ENCODE results near the gene SERP2.

SERP2 gene

DNA sequence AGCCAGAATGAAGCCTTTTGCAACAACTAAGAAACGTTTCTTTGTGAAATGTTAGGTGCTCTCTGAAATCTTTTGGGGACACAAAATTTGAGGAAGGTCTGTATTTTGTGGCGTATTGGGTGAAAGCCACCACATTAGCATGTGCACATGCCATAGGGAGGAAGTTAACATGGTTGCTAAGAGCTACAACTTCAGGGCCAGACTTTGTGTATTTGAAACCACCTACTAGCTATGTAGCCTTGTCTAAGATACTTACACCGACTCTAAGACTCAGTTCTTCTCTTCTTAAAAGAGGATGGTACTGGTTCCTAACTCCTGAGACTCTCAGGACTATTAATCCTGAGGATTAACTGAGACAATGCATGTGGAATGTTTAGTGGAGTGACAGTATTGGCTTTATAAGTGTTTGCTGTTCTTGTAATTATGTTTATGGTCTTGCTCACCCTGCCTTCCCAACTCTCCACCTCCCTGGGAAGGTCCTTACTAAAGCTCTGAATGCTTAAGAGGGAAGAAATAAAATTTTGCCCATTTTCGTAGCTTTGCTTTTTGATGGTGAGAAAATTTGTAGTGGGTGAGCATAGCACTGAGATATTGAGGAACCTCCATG, 15.5 kb downstream of the SERP2 start:
- DNase-seq: no peak

DNA sequence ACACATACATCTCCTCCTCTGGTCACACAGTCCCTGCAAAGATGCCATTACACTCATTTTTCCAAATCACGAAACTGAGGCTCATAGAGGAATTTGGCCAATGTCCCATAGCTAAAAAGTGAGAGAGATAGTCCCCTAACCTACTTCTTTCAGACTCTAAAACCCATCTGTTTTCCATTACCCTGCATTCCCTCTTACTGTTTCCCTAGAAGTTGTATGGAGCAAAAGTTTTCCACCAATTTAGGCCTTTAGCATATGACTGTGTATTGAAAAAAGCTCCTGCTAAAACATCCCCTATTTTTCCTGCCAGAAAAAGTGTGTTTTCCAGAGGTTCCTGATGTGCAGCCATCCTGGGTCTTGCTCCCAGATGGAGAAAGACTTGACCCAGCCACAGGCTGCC, 16.3 kb downstream of the SERP2 start:
- no peak for DNase-seq

DNA sequence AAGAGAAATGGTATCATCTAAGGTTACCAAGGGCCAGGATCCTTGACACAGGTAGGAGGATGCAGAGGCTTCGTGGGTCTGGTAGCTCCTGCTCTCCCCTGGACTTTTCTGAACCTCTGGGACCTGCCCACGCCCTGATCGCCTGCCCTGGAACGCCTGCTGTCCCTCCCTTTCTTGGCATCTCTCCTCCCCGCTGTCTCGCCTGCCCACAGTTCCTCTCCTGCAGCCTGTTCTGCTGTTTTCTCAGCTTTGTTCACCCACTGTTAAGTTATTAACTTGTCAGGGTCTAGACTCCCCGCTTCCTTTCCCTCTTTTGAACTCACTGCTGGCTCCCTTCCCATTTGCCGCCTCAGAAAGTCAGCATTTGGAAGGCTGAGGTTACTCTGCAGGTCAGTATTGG, 19.8 kb downstream of the SERP2 start:
- no peak for DNase-seq

- no peak for DNase-seq
These were observed 21.0 kb downstream of the SERP2 start for GRCh38 chr13:44394658-44395057.

- no peak for DNase-seq
These were observed 22.5 kb downstream of the SERP2 start for GRCh38 chr13:44395976-44396694.

GRCh38 chr13:44396701-44397580, 23.3 kb downstream of the SERP2 start:
- no peak for DNase-seq

DNA sequence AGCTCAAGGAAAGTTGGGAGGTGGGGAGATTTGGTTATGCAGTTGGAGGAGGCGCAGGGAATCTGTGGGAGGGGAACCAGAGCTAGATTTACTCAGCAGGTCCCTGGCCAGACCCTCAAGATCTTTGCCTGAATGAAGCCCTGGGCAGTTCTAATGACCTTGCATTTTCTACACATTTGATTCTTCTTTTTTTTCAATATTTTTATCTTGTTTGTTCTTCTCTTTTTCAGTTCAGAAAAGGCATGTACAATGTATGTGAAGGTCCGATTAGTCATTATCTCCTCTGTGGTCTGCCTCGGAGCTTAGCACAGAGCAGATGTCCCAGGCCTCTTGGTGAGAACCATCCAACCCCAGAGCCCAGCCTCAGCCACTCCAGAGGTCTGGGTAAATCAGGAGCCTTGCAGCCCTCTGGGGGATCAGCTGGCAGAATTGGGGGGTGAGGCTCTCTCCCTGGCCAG, 24.2 kb downstream of the SERP2 start:
- no peak for DNase-seq

GRCh38 chr13:44398606-44399005, 25.0 kb downstream of the SERP2 start:
- no peak for DNase-seq

- no peak for DNase-seq
These were observed 25.4 kb downstream of the SERP2 start for GRCh38 chr13:44399074-44399473.

- DNase-seq: no peak
These were observed 27.1 kb downstream of the SERP2 start for GRCh38 chr13:44400736-44401135.

DNA sequence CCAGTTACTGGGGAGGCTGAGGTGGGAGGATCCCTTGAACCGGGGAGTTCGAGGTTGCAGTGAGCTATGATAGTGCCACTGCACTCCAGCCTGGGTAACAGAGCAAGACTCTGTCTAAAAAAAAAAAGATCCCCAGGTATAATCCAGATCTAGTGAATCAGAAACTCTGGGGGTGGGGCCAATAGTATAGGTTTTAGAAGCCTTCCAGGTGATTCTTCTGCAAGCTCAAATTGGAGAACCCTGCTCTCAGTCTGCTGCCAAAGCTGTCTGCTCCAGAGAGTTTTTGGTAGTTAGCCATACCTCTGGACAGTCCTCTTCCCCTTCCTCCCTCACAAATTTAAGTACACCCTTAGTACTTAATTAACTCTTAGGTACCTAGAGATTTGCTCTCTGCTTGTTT, 28.0 kb downstream of the SERP2 start:
- DNase-seq: no peak

DNA sequence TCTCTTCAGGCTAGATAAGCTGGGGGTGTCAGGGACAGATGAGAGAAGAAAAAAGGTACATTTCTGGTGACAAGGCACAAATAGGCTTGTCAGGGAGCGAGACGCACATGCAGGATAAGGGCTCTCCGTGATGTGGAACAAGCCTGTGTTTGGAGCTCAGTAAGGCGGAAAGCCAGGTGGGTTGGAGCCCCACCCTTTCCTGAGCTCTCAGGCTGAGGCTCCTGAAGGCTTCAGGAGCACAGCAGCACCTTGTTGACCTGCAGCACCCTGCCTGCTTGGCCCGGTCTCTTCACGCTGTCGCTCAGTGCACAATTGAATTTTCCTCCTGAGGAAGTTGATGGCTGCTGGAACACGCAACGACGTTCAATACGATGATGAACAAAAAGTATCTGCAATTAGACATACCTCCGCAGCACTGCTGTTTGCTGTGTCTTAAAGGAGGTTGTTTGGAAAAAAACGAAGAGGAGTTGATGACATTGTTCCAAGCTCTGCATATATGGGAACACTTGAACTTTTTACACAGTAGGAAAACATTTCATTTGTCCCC, 29.3 kb downstream of the SERP2 start:
- DNase-seq: peak; percentile 83

DNA sequence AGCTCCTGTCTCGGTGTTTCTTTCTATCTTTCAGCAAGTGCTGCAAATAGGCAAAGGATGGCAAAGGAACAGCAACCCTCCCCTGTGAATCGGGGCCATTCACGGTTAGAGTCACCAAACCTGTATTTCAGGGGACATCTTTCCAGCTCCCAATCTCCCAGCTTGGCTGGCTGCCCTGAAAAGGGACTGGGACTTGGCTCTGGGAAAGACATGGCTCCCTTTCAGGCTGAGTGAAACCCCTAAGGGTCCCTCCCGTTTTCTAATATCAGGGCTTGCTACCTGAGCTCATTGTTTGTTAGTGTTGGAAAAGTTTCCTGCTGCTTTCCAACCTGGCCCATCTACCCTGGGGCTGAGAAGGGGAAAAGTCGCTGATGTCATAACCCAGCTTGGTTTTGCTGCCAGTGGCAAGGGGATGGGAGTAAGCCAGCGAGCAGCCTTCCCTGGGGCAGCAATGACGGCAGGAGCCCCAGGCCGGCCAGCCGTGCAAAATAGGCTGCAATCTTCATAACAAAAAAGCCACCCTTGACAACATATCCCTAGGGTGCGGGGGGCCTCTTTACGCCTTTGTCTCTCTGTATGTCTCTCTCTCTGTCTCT, 29.9 kb downstream of the SERP2 start:
- DNase-seq: peak; percentile 83

DNA sequence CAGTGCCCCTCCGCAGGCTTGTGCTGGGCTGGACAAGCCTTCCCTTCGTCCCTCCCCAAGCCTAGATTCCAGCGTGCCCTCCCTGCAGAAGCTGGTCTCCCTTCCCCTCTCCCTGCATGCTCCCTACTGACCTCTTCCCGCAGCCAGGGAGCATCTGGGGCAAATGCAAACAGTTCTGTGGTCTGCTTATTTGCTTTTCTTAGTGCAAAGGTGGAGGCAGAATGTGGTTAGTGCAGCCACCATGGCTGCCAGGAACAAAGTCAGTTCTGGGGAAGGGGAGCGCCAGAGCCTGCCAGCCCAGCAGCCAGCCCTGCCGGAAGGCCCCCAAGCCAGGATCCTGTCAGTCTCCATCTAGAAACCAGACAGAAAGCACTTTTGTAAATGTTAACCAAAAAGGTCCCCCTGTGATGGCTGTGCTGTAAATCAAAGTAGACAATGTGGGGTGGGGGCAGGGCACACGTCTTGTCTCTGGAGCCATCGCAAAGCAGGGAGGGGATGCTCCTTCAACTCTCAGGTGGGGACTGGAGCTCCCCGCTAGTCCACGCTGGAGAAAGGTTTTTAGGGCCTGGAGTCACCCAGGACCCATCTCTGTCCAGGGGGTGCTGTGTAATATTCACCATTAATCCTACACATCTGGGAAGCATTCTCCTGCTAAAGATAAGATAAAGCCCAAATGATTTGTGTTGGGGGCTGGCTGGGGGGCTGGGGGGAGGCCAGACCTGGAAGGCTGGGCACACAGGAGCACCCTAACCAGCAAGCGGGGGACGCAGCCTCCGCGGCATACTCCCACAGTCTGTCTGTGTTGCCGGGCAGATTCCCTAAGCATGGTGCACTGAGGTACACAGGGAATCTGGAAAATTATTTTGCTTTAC, 30.9 kb downstream of the SERP2 start:
- DNase-seq: peak; percentile 85

GRCh38 chr13:44406617-44407016, 33.0 kb downstream of the SERP2 start:
- no peak for DNase-seq

GRCh38 chr13:44407379-44407778, 33.8 kb downstream of the SERP2 start:
- DNase-seq: no peak

GRCh38 chr13:44407891-44408290, 34.3 kb downstream of the SERP2 start:
- DNase-seq: no peak

GRCh38 chr13:44409595-44409994, 36.0 kb downstream of the SERP2 start:
- no peak for DNase-seq

GRCh38 chr13:44410328-44410859, 36.8 kb downstream of the SERP2 start:
- no peak for DNase-seq

DNA sequence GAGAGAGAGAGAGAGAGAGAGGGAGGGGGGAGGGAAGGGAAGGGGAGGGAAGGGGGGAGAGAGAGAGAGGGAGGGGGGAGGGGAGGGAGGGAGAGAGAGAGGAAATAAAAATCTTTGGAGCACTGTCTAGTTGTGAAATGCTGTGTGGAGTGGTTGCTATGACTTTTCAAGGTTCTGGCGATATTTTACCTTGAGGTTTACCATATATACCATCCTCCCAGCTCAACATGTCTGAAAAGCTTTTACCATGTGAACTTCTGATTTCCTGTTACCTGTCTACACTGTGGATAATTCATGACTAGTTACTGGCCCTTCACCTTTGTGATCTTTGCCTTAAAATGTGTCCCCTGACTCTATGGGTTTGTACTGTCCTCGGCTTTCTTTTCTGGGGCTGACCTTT, 38.2 kb downstream of the SERP2 start:
- DNase-seq: no peak

DNA sequence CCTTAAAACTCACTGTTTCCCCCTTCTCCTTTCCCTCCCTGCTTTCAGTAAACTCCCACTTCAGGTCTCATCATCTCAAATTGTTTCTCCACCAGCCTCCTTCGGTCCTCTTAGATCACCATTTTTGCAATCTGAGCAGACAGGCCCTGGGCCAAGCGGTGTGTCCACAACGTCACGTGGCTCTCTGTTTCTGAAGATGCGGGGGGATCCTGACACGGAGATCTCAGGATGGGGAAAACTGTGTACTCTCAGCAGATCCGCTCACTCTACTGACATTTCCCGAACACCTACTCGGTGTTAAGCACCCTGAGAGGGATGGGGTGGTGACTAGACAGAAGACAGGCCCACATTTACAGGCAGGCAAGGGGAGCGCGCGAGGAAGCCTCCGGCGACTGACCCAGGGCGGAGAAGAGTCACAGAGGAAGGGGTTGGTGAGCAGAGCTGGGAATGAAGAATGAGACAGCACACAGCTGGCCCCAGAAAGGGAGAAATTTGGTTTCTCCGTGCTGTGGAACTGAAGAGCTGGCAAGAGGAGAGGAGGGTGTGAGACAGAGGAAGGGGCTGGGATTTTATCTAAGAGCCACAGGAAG, 38.8 kb downstream of the SERP2 start:
- no peak for DNase-seq

All from NCI-H526 treated with DMSO at 0.1 percent for 48 hours (cell line).